BLaER1 (cell line): ENCODE results near the gene TBX5.

ENCODE experiments used
- H3K27ac ChIP-seq: shearing (Covaris generic); formaldehyde crosslinking; 2 replicates; pipeline ENCODE4 v1.8.1; 2022
- H3K27me3 ChIP-seq: shearing (Covaris generic); formaldehyde crosslinking; 2 replicates; pipeline ENCODE4 v1.8.1; 2022
- H3K36me3 ChIP-seq: shearing (Covaris generic); formaldehyde crosslinking; 2 replicates; pipeline ENCODE4 v1.8.1; 2022
- H3K4me1 ChIP-seq: shearing (Covaris generic); formaldehyde crosslinking; 2 replicates; pipeline ENCODE4 v1.8.1; 2022
- H3K4me2 ChIP-seq: shearing (Covaris generic); formaldehyde crosslinking; 2 replicates; pipeline ENCODE4 v1.8.1; 2022
- H3K4me3 ChIP-seq: shearing (Covaris generic); formaldehyde crosslinking; 2 replicates; pipeline ENCODE4 v1.8.1; 2022
- H3K9ac ChIP-seq: shearing (Covaris generic); formaldehyde crosslinking; 2 replicates; pipeline ENCODE4 v1.8.1; 2022
- H3K9me3 ChIP-seq: shearing (Covaris generic); formaldehyde crosslinking; 2 replicates; pipeline ENCODE4 v1.8.1; 2022
- H4K20me1 ChIP-seq: shearing (Covaris generic); formaldehyde crosslinking; 2 replicates; pipeline ENCODE4 v1.8.1; 2022
- Cebpa-rat ChIP-seq: shearing (Covaris generic); IDR thresholded peaks from 2 replicates; pipeline ENCODE4 v1.8.1; 2022

The TBX5 gene

DNA sequence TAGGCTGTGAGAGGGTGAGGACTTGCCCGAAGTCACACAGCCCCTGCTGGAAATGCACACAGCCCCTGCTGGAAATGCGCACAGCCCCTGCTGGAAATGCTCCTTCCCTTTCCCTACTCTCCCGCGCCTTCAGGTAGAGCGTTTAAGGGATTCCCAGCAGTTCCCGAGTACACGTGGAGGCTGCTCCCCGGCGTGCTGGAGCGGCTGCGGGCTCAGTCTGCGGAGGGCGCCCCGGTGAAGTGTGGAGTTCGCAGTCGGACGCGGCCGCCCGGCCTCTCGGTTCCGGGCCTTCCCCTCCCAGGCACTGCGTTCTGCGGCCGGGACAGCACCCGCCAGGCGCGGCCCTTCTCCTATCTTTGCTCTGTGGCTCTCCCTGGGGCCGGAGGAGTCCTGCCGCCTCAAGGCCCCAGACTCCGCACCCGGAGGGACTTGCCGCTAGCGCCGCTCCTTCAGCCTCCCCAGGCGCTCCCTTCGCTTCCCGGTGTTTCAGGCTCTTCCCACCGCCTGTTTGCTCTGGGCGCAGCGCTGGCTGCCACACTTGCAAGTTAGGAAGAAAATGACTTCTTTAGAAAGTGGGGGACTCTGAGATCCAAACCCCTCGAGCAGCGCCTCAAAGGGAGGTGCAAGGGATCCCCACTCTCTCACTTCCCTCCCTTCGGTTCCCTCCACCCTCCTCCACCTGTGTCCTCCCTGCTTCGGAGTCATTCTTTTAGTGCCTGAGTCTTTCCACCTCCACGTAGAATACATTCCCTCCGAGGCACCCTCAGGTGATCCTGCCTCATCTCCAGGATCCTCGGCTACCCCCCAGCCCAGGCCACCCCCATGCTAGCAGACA lies 8.3 kb upstream of the TBX5 start:
- Histone ChIP-seq H3K4me1 (no peaks in the 10 kb centered on the region), H3K27me3 (peaks cover 78% of the 10 kb centered on the region), H3K9me3 (peaks cover 12% of the 10 kb centered on the region), H3K27ac (no peak overlapping the region), H4K20me1 (peaks cover 68% of the 10 kb centered on the region; the same call in 1 of the 2 replicates), H3K36me3 (no peaks in the 10 kb centered on the region), H3K4me3 (no peak overlapping the region), H3K9ac (no peak overlapping the region), H3K4me2 (no peak overlapping the region)
- no peak for TF ChIP-seq Cebpa-rat

DNA sequence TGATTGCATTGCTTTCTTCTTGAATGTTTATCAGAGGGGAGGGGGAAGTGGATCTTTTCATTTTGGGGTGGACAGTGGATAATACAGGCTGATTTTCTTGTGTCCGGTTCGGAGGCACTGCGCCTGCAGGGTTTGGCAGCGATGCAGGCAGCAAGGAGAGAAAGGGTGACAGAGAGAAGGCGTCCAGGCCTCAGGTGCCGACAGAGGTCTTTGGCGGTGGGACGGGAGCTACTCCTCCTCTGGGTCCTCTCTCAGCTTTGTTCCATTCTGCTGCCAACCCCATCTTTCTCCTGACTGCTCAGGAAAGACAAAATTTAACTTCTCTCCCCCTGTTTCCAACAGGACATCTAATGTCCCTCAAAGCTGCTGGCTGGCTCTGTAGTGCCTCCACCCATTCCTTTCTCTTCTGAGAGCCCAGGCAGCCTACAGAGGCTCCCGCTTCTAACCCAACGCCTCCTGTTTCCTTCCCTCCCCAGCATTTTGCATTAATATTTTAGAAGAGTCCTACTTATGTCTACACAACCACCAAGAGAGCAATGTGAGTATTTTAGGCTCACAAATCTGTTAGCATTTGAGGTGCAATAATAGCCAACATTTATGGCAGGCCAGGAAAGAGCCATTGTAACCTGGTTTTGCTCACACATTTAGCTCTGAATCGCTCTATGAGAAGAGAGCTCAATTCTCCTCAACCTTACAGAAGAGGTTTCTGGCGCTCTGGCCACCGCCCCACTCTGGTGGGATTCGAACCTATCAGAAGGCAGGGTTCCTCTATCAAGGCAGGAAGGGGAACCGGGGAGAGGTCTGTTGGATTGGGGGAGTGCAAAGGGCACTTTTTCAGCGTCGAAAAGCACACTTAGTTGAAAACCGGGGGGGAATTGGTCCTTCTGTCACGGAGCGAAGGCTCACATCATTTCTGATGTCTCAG lies 7.1 kb upstream of the TBX5 start:
- Histone ChIP-seq H3K9ac (no peak overlapping the region), H4K20me1 (peaks cover 74% of the 10 kb centered on the region; the same call in 1 of the 2 replicates), H3K27ac (no peak overlapping the region), H3K4me1 (no peaks in the 10 kb centered on the region), H3K4me3 (no peak overlapping the region), H3K27me3 (peaks cover 90% of the 10 kb centered on the region), H3K4me2 (no peak overlapping the region), H3K36me3 (no peaks in the 10 kb centered on the region), H3K9me3 (peaks cover 24% of the 10 kb centered on the region)
- no peak for TF ChIP-seq Cebpa-rat

DNA sequence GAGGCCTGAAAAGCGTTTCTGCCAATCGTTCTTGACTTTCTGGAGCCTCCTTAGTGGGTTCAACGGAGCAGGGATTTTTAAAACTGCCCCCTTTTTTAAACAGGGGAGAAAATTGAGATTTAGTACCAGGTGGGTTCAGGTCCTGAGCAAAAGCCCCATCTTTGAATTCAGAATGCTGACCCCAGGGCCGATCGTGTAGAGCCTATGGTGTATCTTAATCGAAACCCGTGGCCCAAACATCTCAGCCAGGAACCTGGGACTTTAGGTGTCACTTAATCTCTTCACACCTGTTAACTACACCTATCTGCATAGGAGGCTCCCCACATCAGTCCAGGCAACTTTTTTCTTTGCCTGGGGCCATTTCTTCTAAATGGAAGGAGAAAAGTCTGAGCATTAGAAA lies 6.4 kb upstream of the TBX5 start:
- no peak for TF ChIP-seq Cebpa-rat
- Histone ChIP-seq H3K9ac (no peak overlapping the region), H3K4me2 (no peak overlapping the region), H3K4me3 (no peak overlapping the region), H3K36me3 (no peaks in the 10 kb centered on the region), H3K27ac (no peak overlapping the region), H3K4me1 (no peaks in the 10 kb centered on the region), H3K9me3 (peaks cover 32% of the 10 kb centered on the region), H4K20me1 (peaks cover 79% of the 10 kb centered on the region; the same call in 1 of the 2 replicates), H3K27me3 (peaks cover 93% of the 10 kb centered on the region)

DNA sequence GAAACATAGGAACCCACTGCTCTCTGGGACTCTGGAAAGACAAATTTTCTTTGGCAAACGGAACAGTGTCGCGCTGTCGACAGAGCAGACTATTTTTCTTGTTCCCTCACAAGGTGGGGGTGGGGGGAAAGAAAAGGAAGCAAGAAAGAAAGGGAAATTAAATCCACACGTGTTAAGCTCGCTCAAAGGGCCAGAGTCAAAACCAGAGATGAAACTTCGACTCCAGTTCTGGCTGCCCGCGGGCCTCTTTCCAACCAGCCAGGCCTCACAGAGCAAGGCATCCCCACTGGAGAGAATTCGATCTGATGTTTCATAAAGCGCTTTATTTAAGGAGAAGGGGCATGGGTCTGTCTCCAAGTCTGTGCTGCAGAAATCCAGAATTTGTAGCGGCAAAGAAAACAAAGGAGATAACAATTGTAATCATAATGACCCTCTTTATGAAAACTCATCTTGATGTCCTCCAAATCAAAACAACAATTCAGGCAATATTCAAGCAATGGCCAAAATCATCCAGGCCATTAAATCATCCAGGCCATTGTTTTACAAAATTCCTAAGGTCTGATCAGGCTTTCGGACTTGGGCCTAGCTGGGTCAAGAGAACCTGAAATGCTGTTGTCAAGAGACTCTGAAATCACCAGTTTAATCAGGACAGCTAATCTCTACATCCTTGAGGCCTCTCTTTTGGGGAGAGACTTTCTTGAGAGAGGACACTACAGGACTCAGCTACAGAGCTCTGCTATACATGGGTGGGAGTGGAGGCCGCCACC lies 5.3 kb upstream of the TBX5 start:
- Histone ChIP-seq H3K9me3 (peaks cover 42% of the 10 kb centered on the region), H3K4me1 (no peaks in the 10 kb centered on the region), H3K4me3 (no peak overlapping the region), H3K4me2 (no peak overlapping the region), H3K27me3 (peaks cover 100% of the 10 kb centered on the region), H4K20me1 (peaks cover 89% of the 10 kb centered on the region; the same call in 1 of the 2 replicates), H3K36me3 (no peaks in the 10 kb centered on the region), H3K9ac (no peak overlapping the region), H3K27ac (no peak overlapping the region)
- no peak for TF ChIP-seq Cebpa-rat

DNA sequence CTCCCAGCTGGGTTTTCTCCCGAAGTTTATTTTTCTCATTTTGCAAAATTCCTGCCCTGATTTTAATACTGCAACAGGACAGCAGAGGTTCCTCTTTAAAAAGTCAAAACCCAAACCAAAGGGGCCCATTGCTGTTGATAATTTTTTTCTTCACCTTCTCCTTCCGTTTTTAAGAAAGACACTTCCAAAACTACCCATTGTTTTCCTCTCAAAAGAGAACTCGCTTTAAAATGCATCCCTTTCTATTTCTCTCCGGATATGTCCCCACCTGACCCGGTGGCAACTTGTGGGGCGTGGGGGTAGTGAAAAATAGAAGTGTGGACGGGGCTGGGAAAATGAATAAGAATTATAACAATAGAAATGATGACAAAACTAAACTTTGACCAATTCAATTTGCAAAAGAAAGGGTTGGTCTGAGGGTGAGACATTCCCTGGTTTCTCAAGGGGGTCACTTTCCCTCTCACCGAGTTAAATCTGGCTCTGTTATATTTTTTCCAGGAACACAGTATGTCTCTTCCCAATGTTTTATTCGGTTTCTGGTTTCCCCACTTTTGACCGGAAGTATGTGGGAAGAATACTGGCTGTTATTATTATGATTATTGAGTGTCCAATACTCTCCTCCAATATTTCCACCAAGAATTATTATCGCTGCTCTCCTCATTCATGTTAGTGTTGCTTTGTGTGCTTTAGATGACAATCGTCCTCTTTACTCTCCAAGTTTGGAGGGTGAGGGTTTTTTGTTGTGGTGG lies 4.1 kb upstream of the TBX5 start:
- Histone ChIP-seq H3K9me3 (peaks cover 51% of the 10 kb centered on the region), H4K20me1 (peaks cover 86% of the 10 kb centered on the region), H3K36me3 (no peaks in the 10 kb centered on the region), H3K4me3 (no peak overlapping the region), H3K27me3 (peaks cover 100% of the 10 kb centered on the region), H3K9ac (no peak overlapping the region), H3K27ac (no peak overlapping the region), H3K4me1 (no peaks in the 10 kb centered on the region), H3K4me2 (no peak overlapping the region)
- TF ChIP-seq Cebpa-rat, result no peak

DNA sequence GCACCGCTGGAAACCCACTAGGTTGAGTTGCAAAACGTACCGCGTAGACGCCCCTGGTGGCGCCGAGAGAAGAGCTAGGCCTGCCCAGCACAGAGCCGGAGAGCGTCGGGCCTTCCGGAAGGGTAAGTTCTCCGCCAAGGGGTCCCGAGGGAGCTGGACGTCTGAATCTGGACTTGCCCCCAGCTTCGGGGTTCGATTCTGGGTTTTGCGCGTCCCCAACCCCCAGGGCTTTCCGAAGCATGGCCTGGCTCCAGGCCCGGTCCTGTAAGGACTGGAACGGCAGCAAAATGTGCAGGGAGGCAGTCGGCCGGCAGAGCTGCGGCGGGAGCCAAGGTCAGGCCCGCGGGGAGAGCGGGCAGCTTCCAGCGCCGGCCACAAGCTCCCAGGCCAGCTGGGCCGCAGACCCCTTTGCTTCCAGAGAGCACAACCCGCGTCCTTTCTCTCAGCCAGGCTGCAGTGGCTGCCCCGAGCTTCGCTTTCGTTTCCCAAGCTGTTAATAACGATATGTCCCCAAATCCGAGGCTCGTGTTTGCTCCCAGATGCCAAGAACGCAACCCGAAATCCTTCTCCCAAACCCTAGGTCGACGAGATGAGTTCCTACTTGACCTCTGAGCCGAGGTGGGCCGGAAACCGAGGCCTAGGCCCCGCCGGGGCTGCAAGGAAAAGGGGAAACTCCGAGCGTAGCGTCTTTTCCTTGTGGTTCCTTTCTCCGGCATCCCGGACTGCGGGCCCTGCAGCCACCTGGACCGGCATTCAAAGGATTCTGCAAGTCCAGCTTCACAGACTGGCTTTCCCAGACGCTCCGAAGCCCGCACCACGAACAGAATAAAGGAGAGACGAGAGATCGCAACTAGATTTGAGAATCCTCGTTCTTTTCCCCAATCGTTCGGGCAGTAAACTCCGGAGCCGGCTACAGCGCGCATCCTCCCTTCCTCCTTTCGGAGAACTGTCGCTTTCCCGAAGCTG lies 3.2 kb upstream of the TBX5 start:
- no peak for TF ChIP-seq Cebpa-rat
- Histone ChIP-seq H3K4me2 (no peak overlapping the region), H4K20me1 (peaks cover 86% of the 10 kb centered on the region), H3K9ac (no peak overlapping the region), H3K27ac (no peak overlapping the region), H3K9me3 (peaks cover 60% of the 10 kb centered on the region), H3K27me3 (peaks cover 100% of the 10 kb centered on the region), H3K4me3 (no peak overlapping the region), H3K4me1 (no peaks in the 10 kb centered on the region), H3K36me3 (no peaks in the 10 kb centered on the region)

DNA sequence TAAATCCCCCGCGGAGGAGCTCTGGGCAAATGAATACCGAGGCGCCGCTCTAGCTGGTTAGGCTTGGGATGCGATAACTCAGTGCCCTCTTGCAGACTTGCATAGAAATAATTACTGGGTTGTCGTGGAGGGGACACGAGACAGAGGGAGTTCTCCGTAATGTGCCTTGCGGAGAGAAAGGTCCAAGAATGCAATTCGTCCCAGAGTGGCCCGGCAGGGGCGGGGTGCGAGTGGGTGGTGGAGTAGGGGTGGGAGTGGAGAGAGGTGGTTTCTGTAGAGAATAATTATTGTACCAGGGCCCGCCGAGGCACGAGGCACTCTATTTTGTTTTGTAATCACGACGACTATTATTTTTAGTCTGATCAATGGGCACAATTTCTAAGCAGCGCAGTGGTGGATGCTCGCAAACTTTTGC lies 2.5 kb upstream of the TBX5 start:
- Histone ChIP-seq H3K9ac (no peak overlapping the region), H3K4me3 (no peak overlapping the region), H3K36me3 (no peaks in the 10 kb centered on the region), H3K9me3 (peaks cover 67% of the 10 kb centered on the region), H3K4me1 (no peaks in the 10 kb centered on the region), H3K4me2 (no peak overlapping the region), H3K27me3 (peaks cover 100% of the 10 kb centered on the region), H4K20me1 (peaks cover 86% of the 10 kb centered on the region), H3K27ac (no peak overlapping the region)
- no peak for TF ChIP-seq Cebpa-rat

DNA sequence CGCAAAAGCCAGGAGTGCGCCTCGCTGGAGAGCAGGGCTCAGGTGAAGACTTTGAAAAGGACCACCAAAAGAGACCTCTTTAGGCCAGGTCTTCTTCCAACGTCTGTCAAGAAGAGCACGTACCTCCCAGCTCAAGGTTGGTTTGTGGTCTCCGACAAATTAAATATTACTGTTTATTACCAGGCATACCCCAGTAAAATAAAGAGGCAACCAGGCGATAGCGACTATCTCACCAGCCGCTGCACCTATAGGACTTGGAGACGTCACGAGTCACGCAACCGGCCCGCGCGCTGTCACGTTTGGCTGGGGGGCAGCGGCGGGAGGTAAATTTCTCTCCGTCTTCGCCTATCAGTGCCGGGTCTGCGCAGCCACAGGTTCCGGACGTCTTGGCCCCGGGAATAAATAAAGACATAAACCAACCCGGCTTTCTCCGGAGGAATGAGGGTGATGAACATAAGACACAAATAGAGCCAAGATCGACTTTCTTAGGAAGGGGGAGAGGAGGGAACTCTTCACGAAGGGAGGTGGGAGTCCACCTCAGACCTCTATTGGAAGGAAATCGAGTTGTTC lies 2.0 kb upstream of the TBX5 start:
- no peaks in the 10 kb centered on the region for H3K4me1 ChIP-seq
- H3K9me3 ChIP-seq, result peaks cover 72% of the 10 kb centered on the region
- no peak overlapping the region for H3K9ac ChIP-seq
- peaks cover 86% of the 10 kb centered on the region for H4K20me1 ChIP-seq
- peaks cover 100% of the 10 kb centered on the region for H3K27me3 ChIP-seq
- no peak overlapping the region for H3K4me2 ChIP-seq
- no peak overlapping the region for H3K4me3 ChIP-seq
- no peaks in the 10 kb centered on the region for H3K36me3 ChIP-seq
- no peak for TF ChIP-seq Cebpa-rat
- H3K27ac ChIP-seq, result no peak overlapping the region
